OCI-LY7 (cell line): ENCODE data around the gene REXO1.

Source experiments
- EZH2phosphoT487 ChIP-seq: fragments of 200-600 bp; sonication (generic); IDR thresholded peaks from 2 replicates; pipeline ENCODE4 v1.6.1; 2018; ENCODE audit warnings: low read depth, borderline replicate concordance, mild to moderate bottlenecking, mixed run types, antibody characterized with exemption, low read length, moderate library complexity, mixed read lengths
- TF ChIP-seq, protein P1 (sequence below): fragments of 200-600 bp; sonication (generic); conservative IDR thresholded peaks from 2 replicates; pipeline ENCODE4 v1.5.1; 2014; ENCODE audit warnings: mild to moderate bottlenecking, antibody characterized with exemption, low read length, moderate library complexity, mixed read lengths

DNA sequence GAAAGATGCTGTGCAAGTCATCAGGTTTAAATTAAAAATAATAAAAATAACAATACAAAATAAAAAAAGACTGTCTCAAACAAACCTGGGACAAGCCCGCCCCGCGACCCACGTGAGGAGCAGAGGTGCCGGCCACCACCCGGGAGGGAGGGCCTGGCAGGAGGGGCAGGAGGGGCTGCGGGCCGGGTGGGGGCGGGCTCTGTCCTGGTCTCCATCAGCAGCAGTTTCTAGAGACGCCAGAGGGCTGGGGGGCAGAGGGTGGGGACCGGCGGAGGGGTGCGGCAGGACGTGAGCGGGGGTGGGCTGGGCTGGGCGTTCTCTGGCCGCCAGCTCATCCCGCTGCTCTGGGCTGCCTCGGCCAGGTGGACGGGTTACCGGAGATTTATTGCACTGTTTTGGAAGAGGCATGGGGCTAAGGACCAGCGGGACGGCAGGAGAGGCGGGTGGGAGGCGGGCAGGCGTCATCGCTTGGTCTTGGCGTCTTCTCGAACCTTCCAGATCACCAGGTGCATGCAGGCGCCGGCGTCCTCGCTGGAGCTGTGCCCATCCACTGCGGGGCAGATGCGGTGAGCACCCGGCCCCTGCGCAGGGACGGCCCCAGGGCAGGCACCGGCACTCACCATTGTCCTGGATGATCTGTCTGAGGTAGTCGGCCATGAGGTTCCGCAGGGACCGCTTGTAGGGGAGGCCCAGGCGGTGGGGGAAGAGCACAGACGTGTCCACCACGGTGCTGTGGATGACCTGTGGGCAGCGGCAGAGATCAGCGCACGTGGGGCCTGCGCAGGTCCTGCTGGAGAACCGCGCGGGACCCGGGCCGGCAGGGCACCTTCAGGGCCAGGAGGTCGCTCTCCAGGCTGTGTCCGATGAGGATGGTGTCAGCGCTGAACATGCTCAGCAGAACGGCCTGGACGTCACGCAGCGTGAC is 32.4 kb downstream of the REXO1 start:
- TF ChIP-seq, protein P1, sequence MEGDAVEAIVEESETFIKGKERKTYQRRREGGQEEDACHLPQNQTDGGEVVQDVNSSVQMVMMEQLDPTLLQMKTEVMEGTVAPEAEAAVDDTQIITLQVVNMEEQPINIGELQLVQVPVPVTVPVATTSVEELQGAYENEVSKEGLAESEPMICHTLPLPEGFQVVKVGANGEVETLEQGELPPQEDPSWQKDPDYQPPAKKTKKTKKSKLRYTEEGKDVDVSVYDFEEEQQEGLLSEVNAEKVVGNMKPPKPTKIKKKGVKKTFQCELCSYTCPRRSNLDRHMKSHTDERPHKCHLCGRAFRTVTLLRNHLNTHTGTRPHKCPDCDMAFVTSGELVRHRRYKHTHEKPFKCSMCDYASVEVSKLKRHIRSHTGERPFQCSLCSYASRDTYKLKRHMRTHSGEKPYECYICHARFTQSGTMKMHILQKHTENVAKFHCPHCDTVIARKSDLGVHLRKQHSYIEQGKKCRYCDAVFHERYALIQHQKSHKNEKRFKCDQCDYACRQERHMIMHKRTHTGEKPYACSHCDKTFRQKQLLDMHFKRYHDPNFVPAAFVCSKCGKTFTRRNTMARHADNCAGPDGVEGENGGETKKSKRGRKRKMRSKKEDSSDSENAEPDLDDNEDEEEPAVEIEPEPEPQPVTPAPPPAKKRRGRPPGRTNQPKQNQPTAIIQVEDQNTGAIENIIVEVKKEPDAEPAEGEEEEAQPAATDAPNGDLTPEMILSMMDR, result no peak
- TF ChIP-seq EZH2phosphoT487, result no peak
